Hematopoietic multipotent progenitor cell treated with erythropoietin and hydrocortisone succinate and interleukin-3 and kit ligand, for 17 days (in vitro differentiated cells): ENCODE results near the gene ZNF576.
A peak's percentile ranks its signal among the peaks of the same experiment; 100 is the strongest.
"Not testable (repeated sequence)": the region's sequence is repeated elsewhere in the genome, so short reads cannot be mapped to it uniquely, and the experiment has no call there.

ENCODE experiments used
- DNase-seq: peaks from one replicate; pipeline ENCODE4 v3.0.0-alpha.2; 2015; ENCODE audit warnings: low spot score

The ZNF576 gene

GRCh38 chr19:43575156-43575950 lies 21.0 kb upstream of the ZNF576 start, which contains the start of the genes PINLYP and XRCC1:
TSS of gene PINLYP (plus strand) at chr19:43575801. CDS start at chr19:43577192, 1,391 bp downstream.
TSS of gene XRCC1 (minus strand) at chr19:43575527. CDS start at chr19:43575458, 69 bp downstream.
- DNase-seq = peak; percentile 90

- DNase-seq = no peak
Observed at GRCh38 chr19:43575955-43576878, 20.2 kb upstream of the ZNF576 start.

- no peak for DNase-seq
Observed at GRCh38 chr19:43578787-43579186, 17.6 kb upstream of the ZNF576 start.

GRCh38 chr19:43581467-43581866 lies 14.9 kb upstream of the ZNF576 start:
- no peak for DNase-seq

- DNase-seq = no peak
Observed at GRCh38 chr19:43582495-43582894, 13.9 kb upstream of the ZNF576 start.

- no peak for DNase-seq
Observed at GRCh38 chr19:43584484-43584883, 11.9 kb upstream of the ZNF576 start.

GRCh38 chr19:43586346-43586745 lies 10.0 kb upstream of the ZNF576 start:
- DNase-seq = no peak

GRCh38 chr19:43587029-43587428 lies 9.4 kb upstream of the ZNF576 start:
- DNase-seq = not testable (repeated sequence)

GRCh38 chr19:43589277-43589676 lies 7.1 kb upstream of the ZNF576 start:
- DNase-seq = no peak

- no peak for DNase-seq
Observed at GRCh38 chr19:43589678-43590077, 6.7 kb upstream of the ZNF576 start.

- DNase-seq = no peak
Observed at GRCh38 chr19:43591904-43592772, 4.3 kb upstream of the ZNF576 start.

GRCh38 chr19:43592800-43593350 lies 3.5 kb upstream of the ZNF576 start:
- DNase-seq = no peak

GRCh38 chr19:43594081-43594697 lies 2.2 kb upstream of the ZNF576 start:
- no peak for DNase-seq

GRCh38 chr19:43594710-43595604 lies 1.4 kb upstream of the ZNF576 start:
- DNase-seq = peak; percentile 75

GRCh38 chr19:43595605-43595998 lies 793 bp upstream of the ZNF576 start:
- no peak for DNase-seq

- DNase-seq = no peak
Observed at GRCh38 chr19:43596842-43597461, 557 bp downstream of the ZNF576 start.

- DNase-seq = no peak
Observed at GRCh38 chr19:43597876-43598275, 1.5 kb downstream of the ZNF576 start.

GRCh38 chr19:43598445-43599240 lies 2.2 kb downstream of the ZNF576 start:
- DNase-seq = no peak
